Naive B cell (primary cell): ENCODE results near the gene BRINP2. TPM values are rescaled to one million over a fixed set of nuclear protein-coding genes. Genes with fewer than 3 reads are reported as not detected.

Source experiments
- ATAC-seq, 2 donors: fragments of 150-1000 bp; cut with Tn5 transposase; 2 replicates each; pipeline ENCODE4 v1.10.0; 2021; ENCODE audit warnings: low read depth in 2 of 2, mild to moderate bottlenecking in 2 of 2, moderate library complexity in 2 of 2
- DNase-seq: peaks from one replicate; pipeline ENCODE4 v3.0.0; 2022
- H3K27ac Mint-ChIP-seq, 6 donors: one replicate each; pipeline ENCODE4 v1.8.0; 2020 to 2022; ENCODE audit warnings: mild to moderate bottlenecking in 6 of 6, mixed read lengths in 6 of 6, moderate library complexity in 5 of 6, inconsistent platforms in 2 of 6
- H3K27me3 Mint-ChIP-seq, 3 donors: one replicate each; pipeline ENCODE4 v1.8.0; 2021 to 2022; ENCODE audit warnings: mixed read lengths in 3 of 3, mild to moderate bottlenecking in 1 of 3
- H3K36me3 Mint-ChIP-seq, 2 donors: one replicate each; pipeline ENCODE4 v1.8.0; 2020 to 2022; ENCODE audit warnings: mixed read lengths in 2 of 2, inconsistent platforms in 1 of 2, mild to moderate bottlenecking in 1 of 2
- H3K4me1 Mint-ChIP-seq, 3 donors: one replicate each; pipeline ENCODE4 v1.8.0; 2020 to 2022; ENCODE audit warnings: mixed read lengths in 3 of 3, inconsistent platforms in 1 of 3, mild to moderate bottlenecking in 1 of 3, moderate library complexity in 1 of 3
- H3K4me3 Mint-ChIP-seq, 8 donors: one replicate each; pipeline ENCODE4 v1.8.0; 2020 to 2022; ENCODE audit warnings: mild to moderate bottlenecking in 8 of 8, mixed read lengths in 8 of 8, moderate library complexity in 8 of 8, inconsistent platforms in 2 of 8
- H3K9me3 Mint-ChIP-seq, 7 donors: one replicate each; pipeline ENCODE4 v1.8.0; 2020 to 2022; ENCODE audit warnings: mixed read lengths in 7 of 7, mild to moderate bottlenecking in 5 of 7, inconsistent platforms in 2 of 7, moderate library complexity in 1 of 7
- polyA plus RNA-seq, 6 donors: library from polyadenylated mRNA; unstranded; fragments of 300-500 nt; fragmentation: Illumina TruSeq; gene quantifications; one replicate each; pipeline ENCODE4 v1.2.3, GENCODE V29; 2021; ENCODE audit warnings: low read depth in 6 of 6

BRINP2 gene
- polyA plus RNA-seq, 6 donors from 2014 or later = not detected

- DNase-seq (no peak), ATAC-seq (no peak)
- Mint-ChIP-seq H3K9me3 (peaks cover 0 to 4% (median 3%) of the 10 kb centered on the region in 7 donors), H3K27me3 (peaks cover 0 to 7% (median 0%) of the 10 kb centered on the region in 3 donors), H3K36me3 (no peaks in the 10 kb centered on the region), H3K4me3 (no peak overlapping the region), H3K4me1 (no peaks in the 10 kb centered on the region), H3K27ac (no peak overlapping the region)
These were observed 73.0 kb downstream of the BRINP2 start for GRCh38 chr1:177243773-177244172.

GRCh38 chr1:177246710-177247580 is 76.2 kb downstream of the BRINP2 start:
- ATAC-seq (no peak), DNase-seq (no peak)
- peaks cover 0 to 4% (median 3%) of the 10 kb centered on the region in 7 donors for H3K9me3 Mint-ChIP-seq

GRCh38 chr1:177247623-177248176 is 76.9 kb downstream of the BRINP2 start:
- Mint-ChIP-seq H3K4me1 (no peaks in the 10 kb centered on the region), H3K4me3 (no peak overlapping the region), H3K27ac (no peak overlapping the region), H3K27me3 (peaks cover 0 to 2% (median 0%) of the 10 kb centered on the region in 3 donors), H3K9me3 (peaks cover 0 to 3% (median 0%) of the 10 kb centered on the region in 7 donors), H3K36me3 (no peaks in the 10 kb centered on the region)
- ATAC-seq (no peak), DNase-seq (no peak)

More at GRCh38 chr1:177246710-177247580, 76.2 kb downstream of the BRINP2 start:
- Mint-ChIP-seq H3K27ac (no peak overlapping the region), H3K27me3 (peaks cover 0 to 7% (median 0%) of the 10 kb centered on the region in 3 donors), H3K4me3 (no peak overlapping the region), H3K36me3 (no peaks in the 10 kb centered on the region), H3K4me1 (no peaks in the 10 kb centered on the region)

GRCh38 chr1:177248258-177248657 is 77.5 kb downstream of the BRINP2 start:
- ATAC-seq = no peak
- H3K27me3 Mint-ChIP-seq = peaks cover 0 to 5% (median 0%) of the 10 kb centered on the region in 3 donors
- no peaks in the 10 kb centered on the region for H3K36me3 Mint-ChIP-seq
- H3K4me1 Mint-ChIP-seq = no peaks in the 10 kb centered on the region
- H3K4me3 Mint-ChIP-seq = no peak overlapping the region
- H3K9me3 Mint-ChIP-seq = peaks cover 0 to 3% (median 0%) of the 10 kb centered on the region in 7 donors
- DNase-seq = no peak
- H3K27ac Mint-ChIP-seq = no peak overlapping the region

GRCh38 chr1:177249231-177249630 is 78.5 kb downstream of the BRINP2 start:
- Mint-ChIP-seq H3K9me3 (peaks cover 0 to 3% (median 0%) of the 10 kb centered on the region in 7 donors), H3K4me1 (no peaks in the 10 kb centered on the region), H3K4me3 (no peak overlapping the region), H3K36me3 (no peaks in the 10 kb centered on the region), H3K27ac (no peak overlapping the region), H3K27me3 (peaks cover 0 to 7% (median 0%) of the 10 kb centered on the region in 3 donors)
- ATAC-seq = no peak
- no peak for DNase-seq

- no peak for DNase-seq
- no peak for ATAC-seq
- no peaks in the 10 kb centered on the region for H3K36me3 Mint-ChIP-seq
- H3K4me3 Mint-ChIP-seq = no peak overlapping the region
- peaks cover 0 to 4% (median 0%) of the 10 kb centered on the region in 7 donors for H3K9me3 Mint-ChIP-seq
- no peak overlapping the region for H3K27ac Mint-ChIP-seq
- H3K4me1 Mint-ChIP-seq = no peaks in the 10 kb centered on the region
- peaks cover 0 to 12% (median 10%) of the 10 kb centered on the region in 3 donors for H3K27me3 Mint-ChIP-seq
These were observed 82.1 kb downstream of the BRINP2 start for GRCh38 chr1:177252877-177253276.

- Mint-ChIP-seq H3K27me3 (peaks cover 0 to 12% (median 10%) of the 10 kb centered on the region in 3 donors), H3K9me3 (peaks cover 0 to 2% (median 0%) of the 10 kb centered on the region in 7 donors), H3K4me1 (no peaks in the 10 kb centered on the region), H3K4me3 (no peak overlapping the region), H3K36me3 (no peaks in the 10 kb centered on the region), H3K27ac (no peak overlapping the region)
- ATAC-seq = no peak
- no peak for DNase-seq
These were observed 84.7 kb downstream of the BRINP2 start for GRCh38 chr1:177255411-177255810.

GRCh38 chr1:177256153-177257075 is 85.7 kb downstream of the BRINP2 start:
- ATAC-seq = no peak
- Mint-ChIP-seq H3K4me3 (no peak overlapping the region), H3K27ac (no peak overlapping the region), H3K27me3 (peaks cover 0 to 12% (median 10%) of the 10 kb centered on the region in 3 donors), H3K9me3 (peaks cover 0 to 2% (median 0%) of the 10 kb centered on the region in 7 donors), H3K36me3 (no peaks in the 10 kb centered on the region), H3K4me1 (no peaks in the 10 kb centered on the region)
- no peak for DNase-seq

GRCh38 chr1:177257128-177257527 is 86.4 kb downstream of the BRINP2 start:
- no peak for ATAC-seq
- H3K27ac Mint-ChIP-seq = no peak overlapping the region
- no peak overlapping the region for H3K4me3 Mint-ChIP-seq
- no peak for DNase-seq
- no peaks in the 10 kb centered on the region for H3K36me3 Mint-ChIP-seq
- peaks cover 0 to 12% (median 10%) of the 10 kb centered on the region in 3 donors for H3K27me3 Mint-ChIP-seq
- H3K9me3 Mint-ChIP-seq = peaks cover 0 to 2% (median 0%) of the 10 kb centered on the region in 7 donors
- H3K4me1 Mint-ChIP-seq = no peaks in the 10 kb centered on the region

GRCh38 chr1:177257576-177257975 is 86.8 kb downstream of the BRINP2 start:
- ATAC-seq = no peak
- peaks cover 0 to 2% (median 0%) of the 10 kb centered on the region in 7 donors for H3K9me3 Mint-ChIP-seq
- DNase-seq = no peak
- H3K36me3 Mint-ChIP-seq = no peaks in the 10 kb centered on the region
- no peak overlapping the region for H3K27ac Mint-ChIP-seq
- no peaks in the 10 kb centered on the region for H3K4me1 Mint-ChIP-seq
- no peak overlapping the region for H3K4me3 Mint-ChIP-seq
- peaks cover 0 to 11% (median 10%) of the 10 kb centered on the region in 3 donors for H3K27me3 Mint-ChIP-seq

GRCh38 chr1:177270863-177271262 is 100.1 kb downstream of the BRINP2 start:
- no peaks in the 10 kb centered on the region for H3K27me3 Mint-ChIP-seq
- ATAC-seq (no peak), DNase-seq (no peak)
- H3K4me1 Mint-ChIP-seq = no peaks in the 10 kb centered on the region
- no peak overlapping the region for H3K27ac Mint-ChIP-seq
- H3K9me3 Mint-ChIP-seq = peaks cover 0 to 4% (median 2%) of the 10 kb centered on the region in 7 donors
- no peaks in the 10 kb centered on the region for H3K36me3 Mint-ChIP-seq
- no peak overlapping the region for H3K4me3 Mint-ChIP-seq

- no peak overlapping the region for H3K27ac Mint-ChIP-seq
- no peaks in the 10 kb centered on the region for H3K4me1 Mint-ChIP-seq
- no peak overlapping the region for H3K4me3 Mint-ChIP-seq
- DNase-seq (no peak), ATAC-seq (no peak)
- H3K9me3 Mint-ChIP-seq = peaks cover 0 to 4% (median 0%) of the 10 kb centered on the region in 7 donors
- H3K27me3 Mint-ChIP-seq = no peaks in the 10 kb centered on the region
- H3K36me3 Mint-ChIP-seq = no peaks in the 10 kb centered on the region
These were observed 102.4 kb downstream of the BRINP2 start for GRCh38 chr1:177273141-177273540.

- H3K27me3 Mint-ChIP-seq = no peaks in the 10 kb centered on the region
- DNase-seq (no peak), ATAC-seq (no peak)
- H3K36me3 Mint-ChIP-seq = no peaks in the 10 kb centered on the region
- no peak overlapping the region for H3K27ac Mint-ChIP-seq
- H3K4me3 Mint-ChIP-seq = no peak overlapping the region
- H3K4me1 Mint-ChIP-seq = no peaks in the 10 kb centered on the region
- H3K9me3 Mint-ChIP-seq = peaks cover 0 to 5% (median 2%) of the 10 kb centered on the region in 7 donors
These were observed 104.0 kb downstream of the BRINP2 start for GRCh38 chr1:177274687-177275211.
